H1 (cell line): Measurements from ENCODE around the gene DDN. TPM values are rescaled to one million over a fixed set of nuclear protein-coding genes. Genes with fewer than 3 reads are reported as not detected.
A peak's percentile ranks its signal among the peaks of the same experiment; 100 is the strongest.

ENCODE experiments used
- BCL11A ChIP-seq, 2 experiments: IDR thresholded peaks; one replicate each; pipeline ENCODE4 v1.6.1; 2011; ENCODE audit warnings: low read depth in 2 of 2, low read length in 2 of 2, mild to moderate bottlenecking in 2 of 2
- CHD1 ChIP-seq: IDR thresholded peaks from 2 replicates; pipeline ENCODE4 v1.6.1; 2012; ENCODE audit warnings: low read depth, low read length, improper control_type of control experiment
- CTCF ChIP-seq, 3 experiments: IDR thresholded peaks; 1 replicate in 2 of 3; 2 replicates in 1 of 3; pipeline versions ENCODE4 v1.5.1 to v1.6.1; 2011; ENCODE audit warnings: low read length in 3 of 3, mild to moderate bottlenecking in 3 of 3, inconsistent platforms in 2 of 3, low read depth in 1 of 3, moderate library complexity in 1 of 3; ENCODE audit not compliant: insufficient read depth in 1 of 3; ENCODE audit errors: control extremely low read depth in 1 of 3
- EGR1 ChIP-seq: IDR thresholded peaks from 2 replicates; pipeline ENCODE4 v1.6.1; 2011; ENCODE audit warnings: low read depth, low read length, borderline replicate concordance
- EZH2 ChIP-seq: fragments of 200-600 bp; sonication (generic); IDR thresholded peaks from 2 replicates; pipeline ENCODE4 v1.7.1; 2012; ENCODE audit warnings: low read depth, mild to moderate bottlenecking, moderate library complexity, low read length, inconsistent platforms; ENCODE audit not compliant: severe bottlenecking
- GTF2F1 ChIP-seq: IDR thresholded peaks from 2 replicates; pipeline ENCODE4 v1.6.1; 2012; ENCODE audit warnings: low read depth, low read length, improper control_type of control experiment, borderline replicate concordance
- KDM5A ChIP-seq: fragments of 200-600 bp; IDR thresholded peaks from 2 replicates; pipeline ENCODE4 v1.7.1; 2012; ENCODE audit warnings: mild to moderate bottlenecking, low read length, inconsistent platforms, mixed read lengths
- RAD21 ChIP-seq, 2 experiments: IDR thresholded peaks in 1 of 2; conservative IDR thresholded peaks in 1 of 2; 2 replicates each; pipeline ENCODE4 v1.6.1; 2011; ENCODE audit warnings: low read depth in 2 of 2, low read length in 2 of 2, improper control_type of control experiment in 1 of 2, inconsistent platforms in 1 of 2, mild to moderate bottlenecking in 1 of 2, moderate library complexity in 1 of 2
- RNF2 ChIP-seq: fragments of 200-900, 300-1000 bp; sonication (generic); IDR thresholded peaks from 2 replicates; pipeline ENCODE4 v1.7.1; 2016; ENCODE audit warnings: borderline replicate concordance, low read depth, mild to moderate bottlenecking, antibody characterized with exemption, low read length; ENCODE audit not compliant: poor library complexity, severe bottlenecking; ENCODE audit errors: missing control alignments
- SP1 ChIP-seq: IDR thresholded peaks from 2 replicates; pipeline ENCODE4 v1.6.1; 2011; ENCODE audit warnings: low read depth, low read length
- SP4 ChIP-seq: IDR thresholded peaks from 2 replicates; pipeline ENCODE4 v1.6.1; 2012; ENCODE audit warnings: low read length, inconsistent platforms
- TAF1 ChIP-seq: IDR thresholded peaks from 2 replicates; pipeline ENCODE4 v1.6.1; 2011; ENCODE audit warnings: mild to moderate bottlenecking, low read depth, low read length
- polyA plus RNA-seq, 7 experiments: library from polyadenylated mRNA; depleted of rRNA in 3 of 7; stranded (reverse) in 5 of 7; unstranded in 2 of 7; fragments of >200 nt in 5 of 7; fragments of 200-250 nt in 2 of 7; gene quantifications; 1 replicate in 5 of 7; 2 replicates in 1 of 7; 4 replicates in 1 of 7; pipeline versions ENCODE4 v1.2.1 to v1.2.3, GENCODE V29; 2011 to 2013; ENCODE audit warnings: missing spikeins in 2 of 7, mixed read lengths in 2 of 7
- total RNA-seq: library from RNA; stranded (reverse); fragmentation: NEBNext Ultra II Directional; extraction: Animal tissue kit (Norgen Biotek cat#: 25700); gene quantifications from 2 replicates; pipeline ENCODE4 v1.2.1, GENCODE V29; 2021

Gene DDN
- total and polyA plus RNA-seq, 2 of the 8 experiments (the other 6 are each of a cell fraction or from before 2014, with no cell fraction given): 0.14 to 0.30 TPM

- TF ChIP-seq RAD21 (IDR thresholded peaks at IDR 0.05 in 1 of 2, conservative IDR thresholded peaks at IDR 0.05 in 1 of 2; ENCODE audit: low read depth in 2 of 2, low read length in 2 of 2) (peak; percentile 36 to 40; a peak in 3 of 4 replicates), BCL11A (IDR thresholded peaks at IDR 0.05; ENCODE audit: low read depth in 2 of 2, low read length in 2 of 2) (no peak), SP4 (no peak), RNF2 (peak; percentile 9), CHD1 (no peak), EZH2 (peak; percentile 1), TAF1 (no peak), GTF2F1 (no peak), SP1 (no peak), EGR1 (no peak), KDM5A (no peak), CTCF (IDR thresholded peaks at IDR 0.05; ENCODE audit: control extremely low read depth in 1 of 3, insufficient read depth in 1 of 3, low read depth in 1 of 3, low read length in 3 of 3) (peak in 2 of 3 experiments; percentile 48 to 55; a peak in 3 of 4 replicates)
These were observed 26.8 kb downstream of the DDN start (continued) for GRCh38 chr12:48972213-48972951.
